LNCAP (cell line): ENCODE data around the gene ZNF605.

ENCODE experiments used
- TF ChIP-seq, protein P1 (sequence below): fragments of 450-650 bp; IDR thresholded peaks from 2 replicates; pipeline ENCODE4 v1.5.1; 2017; ENCODE audit warnings: mild to moderate bottlenecking

Gene ZNF605

DNA sequence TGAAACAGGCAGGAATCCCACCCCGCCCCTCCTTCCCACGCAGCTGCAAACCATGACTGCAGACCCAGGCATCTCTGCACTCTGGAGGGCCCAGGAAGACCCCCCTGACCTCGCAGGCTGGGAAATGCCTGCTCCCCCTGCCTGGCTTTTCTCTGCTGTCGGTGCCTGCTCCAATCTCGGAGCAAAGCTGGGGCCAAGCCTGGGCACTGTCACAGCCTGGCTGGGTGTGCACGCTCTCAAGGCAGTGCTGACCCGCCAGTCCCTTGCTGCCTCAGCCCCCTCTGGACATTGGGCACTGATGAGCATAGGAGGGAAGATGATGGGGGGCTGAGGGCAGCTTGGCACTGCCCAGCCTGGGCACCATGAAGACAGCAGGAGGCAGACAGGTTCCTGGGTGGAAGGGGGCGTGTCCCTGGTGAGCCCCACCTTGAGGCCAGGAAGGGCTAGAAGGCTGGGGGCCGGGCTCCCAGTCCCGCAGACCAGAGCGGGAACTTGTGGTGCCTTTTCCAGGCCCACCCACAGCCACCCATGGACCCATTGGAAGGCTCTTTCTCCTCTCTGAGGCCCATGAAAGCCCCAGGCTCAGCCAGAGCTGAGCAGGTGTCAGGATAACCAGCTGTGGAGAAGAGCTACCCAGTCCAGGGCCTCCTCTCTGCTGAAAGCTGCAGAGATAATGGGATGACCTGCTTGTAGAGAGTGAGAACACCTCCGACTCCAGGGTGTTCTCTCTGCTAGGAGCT, 10.7 kb upstream of the ZNF605 start:
- TF ChIP-seq, protein P1, sequence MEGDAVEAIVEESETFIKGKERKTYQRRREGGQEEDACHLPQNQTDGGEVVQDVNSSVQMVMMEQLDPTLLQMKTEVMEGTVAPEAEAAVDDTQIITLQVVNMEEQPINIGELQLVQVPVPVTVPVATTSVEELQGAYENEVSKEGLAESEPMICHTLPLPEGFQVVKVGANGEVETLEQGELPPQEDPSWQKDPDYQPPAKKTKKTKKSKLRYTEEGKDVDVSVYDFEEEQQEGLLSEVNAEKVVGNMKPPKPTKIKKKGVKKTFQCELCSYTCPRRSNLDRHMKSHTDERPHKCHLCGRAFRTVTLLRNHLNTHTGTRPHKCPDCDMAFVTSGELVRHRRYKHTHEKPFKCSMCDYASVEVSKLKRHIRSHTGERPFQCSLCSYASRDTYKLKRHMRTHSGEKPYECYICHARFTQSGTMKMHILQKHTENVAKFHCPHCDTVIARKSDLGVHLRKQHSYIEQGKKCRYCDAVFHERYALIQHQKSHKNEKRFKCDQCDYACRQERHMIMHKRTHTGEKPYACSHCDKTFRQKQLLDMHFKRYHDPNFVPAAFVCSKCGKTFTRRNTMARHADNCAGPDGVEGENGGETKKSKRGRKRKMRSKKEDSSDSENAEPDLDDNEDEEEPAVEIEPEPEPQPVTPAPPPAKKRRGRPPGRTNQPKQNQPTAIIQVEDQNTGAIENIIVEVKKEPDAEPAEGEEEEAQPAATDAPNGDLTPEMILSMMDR = no peak

DNA sequence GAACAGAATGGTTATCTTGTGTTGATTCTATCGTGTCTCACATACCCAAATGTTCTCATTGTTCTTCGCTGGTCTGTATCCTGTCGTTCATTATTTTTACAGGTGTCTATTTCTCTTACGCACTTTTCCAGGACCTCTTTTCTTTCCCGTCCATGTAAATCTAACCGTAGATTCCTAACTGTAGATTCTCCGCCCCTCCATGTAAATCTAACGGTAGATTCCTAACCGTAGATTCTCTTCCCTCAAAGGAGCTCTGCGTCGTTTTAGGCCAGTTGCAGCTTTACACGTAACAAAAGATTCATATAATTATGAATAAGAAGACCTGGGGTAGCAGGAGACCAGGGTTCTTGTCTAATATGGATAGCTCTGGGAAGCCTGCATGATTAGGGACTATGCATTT, 9.7 kb upstream of the ZNF605 start:
- TF ChIP-seq, protein P1 = no peak

DNA sequence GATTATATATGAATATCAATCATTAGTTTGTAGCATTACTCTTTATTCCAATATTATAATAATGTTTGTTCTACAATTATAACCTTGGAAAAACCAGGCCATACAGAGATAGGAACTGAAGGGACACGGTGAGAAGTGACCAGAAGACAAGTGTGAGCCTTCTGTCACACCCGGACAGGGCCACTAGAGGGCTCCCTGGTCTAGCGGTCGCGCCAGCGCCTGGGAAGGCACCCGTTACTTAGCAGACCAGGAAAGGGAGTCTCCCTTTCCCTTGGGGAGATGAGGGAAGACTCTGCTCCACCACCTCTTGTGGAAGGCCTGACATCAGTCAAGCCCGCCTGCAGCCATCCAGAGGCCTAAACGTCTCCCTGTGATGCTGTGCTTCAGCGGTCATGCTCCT, 7.8 kb upstream of the ZNF605 start:
- TF ChIP-seq, protein P1 = peak; percentile 13; the same call in 1 of the 2 replicates

DNA sequence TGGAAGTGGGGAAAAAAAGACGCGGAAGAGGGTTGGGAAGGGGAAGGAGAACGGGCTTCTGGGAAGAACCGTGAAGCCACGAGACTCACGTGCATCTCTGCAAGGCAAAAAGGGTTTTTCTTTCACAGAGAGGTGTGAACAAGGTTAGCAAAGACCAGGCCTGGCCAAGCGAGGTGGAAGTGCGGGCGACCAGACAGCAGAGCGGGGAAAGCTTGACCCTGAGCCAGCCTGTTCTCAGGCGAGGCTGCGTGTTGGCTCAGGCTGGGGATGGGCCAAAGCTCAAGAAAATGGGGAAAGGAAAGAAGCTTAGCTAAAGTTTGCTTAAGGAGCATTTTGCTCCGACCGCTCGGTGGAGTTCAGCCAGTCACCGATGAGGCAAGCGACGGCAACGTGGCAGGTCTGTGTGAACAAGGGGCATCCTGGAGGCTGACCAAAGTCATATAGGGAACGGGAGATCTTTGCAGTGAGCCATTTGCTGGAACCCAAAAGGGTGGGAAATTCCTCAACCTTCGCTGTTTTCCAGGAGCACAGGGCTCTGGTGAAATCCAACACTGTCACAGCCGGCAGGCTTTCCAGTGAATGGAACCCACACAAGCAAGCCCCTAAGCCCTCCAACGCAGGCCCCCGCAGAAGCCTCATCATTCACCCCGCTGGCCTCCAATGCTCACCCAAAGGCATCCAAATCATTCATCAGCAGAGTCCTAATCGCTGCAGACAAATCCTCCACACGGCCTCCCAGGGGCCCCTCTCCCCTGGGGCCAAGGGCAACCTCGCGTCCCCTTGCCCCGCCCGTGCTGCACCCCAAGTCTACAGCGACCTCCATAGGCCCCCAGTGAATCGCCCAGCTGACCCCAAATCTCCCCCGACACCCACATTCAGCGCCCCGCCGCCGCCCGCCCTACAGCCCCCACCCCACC, 754 bp downstream of the ZNF605 start:
- TF ChIP-seq, protein P1 = no peak

DNA sequence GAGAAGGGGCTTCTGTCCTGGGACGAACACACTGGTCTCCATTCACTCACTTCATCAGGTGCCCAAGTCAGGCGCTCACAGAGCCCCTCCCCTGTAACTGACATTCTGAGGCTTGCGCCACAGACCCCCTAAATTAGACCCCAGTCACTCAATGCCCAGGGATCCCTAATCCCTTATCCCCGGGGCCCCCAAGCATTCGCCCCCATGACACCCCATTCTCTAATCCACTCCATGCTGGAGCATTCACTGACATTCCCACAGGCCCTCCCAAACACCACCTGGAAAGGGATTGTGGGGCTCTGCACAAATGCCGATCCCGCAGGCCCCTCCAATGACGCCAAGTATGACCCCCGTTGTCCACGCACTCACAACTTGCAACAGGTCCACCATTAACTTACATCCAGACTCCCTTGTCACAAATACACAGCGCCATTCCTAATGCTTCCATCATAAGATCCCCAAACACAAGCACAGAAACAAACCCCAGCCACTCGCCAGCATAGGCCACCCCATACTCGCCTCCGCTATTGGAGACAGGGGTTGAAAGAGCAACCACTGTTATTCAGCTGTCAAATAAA, 1.5 kb downstream of the ZNF605 start:
- TF ChIP-seq, protein P1 = no peak

DNA sequence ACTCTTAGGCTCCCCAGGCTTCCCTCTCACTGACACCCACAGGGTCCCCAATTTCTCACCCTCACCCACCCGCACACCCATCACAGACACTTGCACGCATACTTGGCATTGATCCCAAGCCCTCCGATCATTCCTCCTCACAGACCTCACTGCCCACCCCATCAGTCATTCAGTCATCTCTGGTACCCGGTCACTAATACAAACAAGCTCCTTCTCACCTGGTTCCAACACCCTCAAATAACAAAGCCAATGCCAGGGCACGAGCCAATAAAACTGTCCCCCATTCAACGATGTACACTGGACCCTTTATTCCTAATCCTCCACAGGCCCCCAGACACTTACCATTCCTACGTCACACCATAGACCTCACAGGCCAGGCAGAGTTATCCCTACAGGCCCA, 2.3 kb downstream of the ZNF605 start:
- TF ChIP-seq, protein P1 = no peak

DNA sequence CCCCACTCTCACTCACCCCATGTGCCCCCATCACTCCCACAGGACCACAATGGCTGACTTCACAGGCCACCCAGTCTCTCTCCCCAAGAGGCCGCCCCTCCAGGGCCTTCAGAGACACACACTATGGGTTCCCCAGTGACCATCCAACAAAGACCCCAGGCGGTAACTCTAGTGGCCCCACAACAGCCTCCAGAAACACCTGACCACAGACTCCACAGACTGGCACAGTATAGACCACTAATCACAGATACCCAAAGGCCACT, 3.0 kb downstream of the ZNF605 start:
- TF ChIP-seq, protein P1 = no peak
